ENCODE results near the gene EIF4A3.

- TF ChIP-seq USF1 (CRISPR knock-in tag; IDR thresholded peaks at IDR 0.05): no peak
- no peak for TF ChIP-seq CTCF (IDR thresholded peaks at IDR 0.05)
- no peak for TF ChIP-seq HMGXB4 (CRISPR knock-in tag; IDR thresholded peaks at IDR 0.05)
- TF ChIP-seq ATF1 (CRISPR knock-in tag; IDR thresholded peaks at IDR 0.05): no peak
- no peak for TF ChIP-seq SP1 (CRISPR knock-in tag; conservative IDR thresholded peaks at IDR 0.05)
- TF ChIP-seq NFE2L1 (CRISPR knock-in tag; IDR thresholded peaks at IDR 0.05): no peak
- no peak for TF ChIP-seq MAX (CRISPR knock-in tag; IDR thresholded peaks at IDR 0.05)
Measured at GRCh38 chr17:80171681-80172080, 24.8 kb upstream of the EIF4A3 start.
